ENCODE data around the gene CSH2. TPM values are rescaled to one million over a fixed set of nuclear protein-coding genes. Genes with fewer than 3 reads are reported as not detected.

CSH2 gene
- total and polyA plus RNA-seq, 2 donors (not counting 1 experiment from before 2014, with no cell fraction given): not detected

Small RNA genes lying within 50 kb of the gene (small RNA-seq; reads per million reads assigned to genes)
- gene AC040958.1 (ENCODE audit: insufficient read length, low read depth, low replicate concordance) (not detected), gene AC127029.1 (ENCODE audit: insufficient read length, low read depth, low replicate concordance) (not detected), gene GH1 (ENCODE audit: insufficient read length, low read depth, low replicate concordance) (not detected)

Other genes starting within 250 kb of the CSH2 start
- 575 and 587 TPM in 2 replicates for gene LIMD2, start 173.6 kb downstream of the CSH2 start, total RNA-seq
- 1,105 and 1,396 TPM in 2 replicates for gene LIMD2, start 173.6 kb downstream of the CSH2 start, polyA plus RNA-seq
- gene STRADA, start 131.9 kb downstream of the CSH2 start, total RNA-seq: 87.4 and 93.2 TPM in 2 replicates
- gene STRADA, start 131.9 kb downstream of the CSH2 start, polyA plus RNA-seq: 45.2 and 48.1 TPM in 2 replicates
- gene CCDC47, start 100.1 kb downstream of the CSH2 start, total RNA-seq: 36.2 and 39.7 TPM in 2 replicates
- gene CCDC47, start 100.1 kb downstream of the CSH2 start, polyA plus RNA-seq: 7.4 and 12.9 TPM in 2 replicates
- gene DDX42, start 99.5 kb downstream of the CSH2 start, total RNA-seq: 170 and 181 TPM in 2 replicates
- gene DDX42, start 99.5 kb downstream of the CSH2 start, polyA plus RNA-seq: 61.6 and 118 TPM in 2 replicates
- 84.7 and 87.1 TPM in 2 replicates for gene PSMC5, start 46.2 kb downstream of the CSH2 start, total RNA-seq
- gene PSMC5, start 46.2 kb downstream of the CSH2 start, polyA plus RNA-seq: 104 and 113 TPM in 2 replicates
- 75.9 and 78.2 TPM in 2 replicates for gene FTSJ3, start 46.0 kb downstream of the CSH2 start, total RNA-seq
- gene FTSJ3, start 46.0 kb downstream of the CSH2 start, polyA plus RNA-seq: 26.5 and 35.1 TPM in 2 replicates
- gene SMARCD2, start 31.0 kb downstream of the CSH2 start, total RNA-seq: 124 and 125 TPM in 2 replicates
- gene SMARCD2, start 31.0 kb downstream of the CSH2 start, polyA plus RNA-seq: 56.9 and 60.6 TPM in 2 replicates
- gene GH2, start 8.3 kb upstream of the CSH2 start, total RNA-seq: not detected in 2 replicates
- gene GH2, start 8.3 kb upstream of the CSH2 start, polyA plus RNA-seq: not detected in 2 replicates
- not detected in 2 replicates for gene CSH1, start 22.9 kb upstream of the CSH2 start, total RNA-seq
- not detected in 2 replicates for gene CSH1, start 22.9 kb upstream of the CSH2 start, polyA plus RNA-seq
- not detected in 2 replicates for gene CSHL1, start 37.6 kb upstream of the CSH2 start, total RNA-seq
- gene CSHL1, start 37.6 kb upstream of the CSH2 start, polyA plus RNA-seq: not detected in 2 replicates
- 1.7 and 2.7 TPM in 2 replicates for gene GH1, start 45.2 kb upstream of the CSH2 start, total RNA-seq
- 2.3 and 3.5 TPM in 2 replicates for gene GH1, start 45.2 kb upstream of the CSH2 start, polyA plus RNA-seq
- 891 and 915 TPM in 2 replicates for gene CD79B, start 58.7 kb upstream of the CSH2 start, total RNA-seq
- 675 and 1,100 TPM in 2 replicates for gene CD79B, start 58.7 kb upstream of the CSH2 start, polyA plus RNA-seq
- 1.1 TPM in 2 replicates for gene SCN4A, start 99.2 kb upstream of the CSH2 start, total RNA-seq
- 1.4 and 2.2 TPM in 2 replicates for gene SCN4A, start 99.2 kb upstream of the CSH2 start, polyA plus RNA-seq
- gene PRR29, start 124.7 kb upstream of the CSH2 start, total RNA-seq: not detected in 2 replicates
- 0.03 and 0.07 TPM in 2 replicates for gene PRR29, start 124.7 kb upstream of the CSH2 start, polyA plus RNA-seq
- 48.7 and 55.7 TPM in 2 replicates for gene ICAM2, start 147.0 kb upstream of the CSH2 start, total RNA-seq
- 109 and 149 TPM in 2 replicates for gene ICAM2, start 147.0 kb upstream of the CSH2 start, polyA plus RNA-seq